Activated effector memory CD4-positive, alpha-beta T cell treated with Interleukin-2 at 50 U/mL for 16 hours (primary cell): ENCODE measurements around the gene ACTR3C.

ENCODE experiments used
- DNase-seq: peaks from one replicate; pipeline ENCODE4 v3.0.0-alpha.2; 2020

Gene ACTR3C

GRCh38 chr7:150322833-150323681 is at the start of gene ACTR3C, which contains the start of gene LRRC61:
Gene ACTR3C, minus strand, starts transcription at chr7:150323545. Its CDS starts 28,249 bp downstream, at chr7:150295296.
Gene LRRC61, plus strand, starts transcription at chr7:150323355. Its CDS starts 13,507 bp downstream, at chr7:150336862.
- DNase-seq: peak; percentile 49

- DNase-seq: no peak
Measured at GRCh38 chr7:150372271-150373048, 49.1 kb upstream of the ACTR3C start.

- DNase-seq: no peak
Measured at GRCh38 chr7:150371996-150372270, 48.6 kb upstream of the ACTR3C start.

GRCh38 chr7:150371131-150371995 is 48.0 kb upstream of the ACTR3C start:
- no peak for DNase-seq

- no peak for DNase-seq
Measured at GRCh38 chr7:150370612-150371071, 47.3 kb upstream of the ACTR3C start.

GRCh38 chr7:150369748-150370501 is 46.6 kb upstream of the ACTR3C start:
- DNase-seq: no peak

- no peak for DNase-seq
Measured at GRCh38 chr7:150368884-150369747, 45.8 kb upstream of the ACTR3C start.

GRCh38 chr7:150368096-150368883 is 44.9 kb upstream of the ACTR3C start, which contains the start of gene REPIN1:
Gene REPIN1, plus strand, starts transcription at chr7:150368822. Its CDS starts 890 bp downstream, at chr7:150369712.
- DNase-seq: peak; percentile 67

GRCh38 chr7:150367677-150368095 is 44.3 kb upstream of the ACTR3C start:
- DNase-seq: no peak

- DNase-seq: no peak
Measured at GRCh38 chr7:150365673-150366398, 42.5 kb upstream of the ACTR3C start.

GRCh38 chr7:150365194-150365593 is 41.8 kb upstream of the ACTR3C start:
- DNase-seq: no peak

- no peak for DNase-seq
Measured at GRCh38 chr7:150363872-150364271, 40.5 kb upstream of the ACTR3C start.

GRCh38 chr7:150363370-150363769 is 40.0 kb upstream of the ACTR3C start:
- no peak for DNase-seq

GRCh38 chr7:150361807-150362621 is 38.7 kb upstream of the ACTR3C start:
- DNase-seq: no peak

- no peak for DNase-seq
Measured at GRCh38 chr7:150361402-150361801, 38.1 kb upstream of the ACTR3C start.

- no peak for DNase-seq
Measured at GRCh38 chr7:150360363-150361058, 37.2 kb upstream of the ACTR3C start.

- DNase-seq: no peak
Measured at GRCh38 chr7:150359622-150360362, 36.4 kb upstream of the ACTR3C start.
